Lower lobe of right lung (tissue), 2 donors: Measurements from ENCODE around the gene ZNF516. TPM values are rescaled to one million over a fixed set of nuclear protein-coding genes. Genes with fewer than 3 reads are reported as not detected.
A peak's percentile ranks its signal among the peaks of the same experiment; 100 is the strongest.

ENCODE experiments used
- ATAC-seq, 2 donors: fragments of 200-7000 bp; cut with Tn5 transposase; one replicate each; pipeline ENCODE4 v1.9.1; 2020 to 2022; ENCODE audit warnings: mild to moderate bottlenecking in 2 of 2, moderate library complexity in 2 of 2
- DNase-seq: peaks from one replicate; pipeline ENCODE4 v3.0.0-alpha.2; 2020
- H3K27ac ChIP-seq: fragments of 200-600 bp; one replicate; pipeline ENCODE4 v1.8.0; 2022
- H3K27me3 ChIP-seq: fragments of 200-600 bp; one replicate; pipeline ENCODE4 v1.8.0; 2022; ENCODE audit warnings: low read depth
- H3K36me3 ChIP-seq: fragments of 200-600 bp; one replicate; pipeline ENCODE4 v1.8.0; 2022; ENCODE audit warnings: mild to moderate bottlenecking
- H3K4me1 ChIP-seq: fragments of 200-600 bp; one replicate; pipeline ENCODE4 v1.8.0; 2022
- H3K4me3 ChIP-seq: fragments of 200-600 bp; one replicate; pipeline ENCODE4 v1.8.0; 2022; ENCODE audit warnings: mild to moderate bottlenecking
- H3K9me3 ChIP-seq: fragments of 200-600 bp; one replicate; pipeline ENCODE4 v1.8.0; 2022
- CTCF ChIP-seq: fragments of 200-600 bp; IDR thresholded peaks from one replicate; pipeline ENCODE4 v1.8.0; 2022; ENCODE audit warnings: antibody characterized with exemption, mild to moderate bottlenecking
- intact Hi-C: fragments of 100-400 bp; cut with DNase I; formaldehyde crosslinking; loops from one replicate; pipeline ENCODE4 v1.11.0; 2022
- total RNA-seq: library from RNA; stranded (reverse); fragmentation: NEBNext Ultra II Directional; extraction: Animal tissue kit (Norgen Biotek cat#: 25700); gene quantifications from one replicate; pipeline ENCODE4 v1.2.1, GENCODE V29; 2021
- donor health status: DM: no; HTN: yes; CAD: no; lungs with severe emphysema.

Gene ZNF516
- total RNA-seq, 1 donor from 2014 or later = 28.8 TPM

- DNase-seq = no peak
- H3K27me3 ChIP-seq = no peaks in the 10 kb centered on the region
- H3K27ac ChIP-seq = peak overlapping the region; percentile 60
- H3K4me1 ChIP-seq = peaks cover 21% of the 10 kb centered on the region
- H3K9me3 ChIP-seq = no peaks in the 10 kb centered on the region
- no peak for TF ChIP-seq CTCF
- H3K36me3 ChIP-seq = peaks cover 10% of the 10 kb centered on the region
- H3K4me3 ChIP-seq = no peak overlapping the region
- intact Hi-C loops = no loop called here
- no peak for ATAC-seq
These were observed 66.4 kb downstream of the ZNF516 start for GRCh38 chr18:76428396-76429261.

GRCh38 chr18:76426737-76427305 lies 68.2 kb downstream of the ZNF516 start:
- intact Hi-C loops = no loop called here
- ATAC-seq (peak; percentile 68 to 69), DNase-seq (peak; percentile 70)
- peaks cover 26% of the 10 kb centered on the region for H3K4me1 ChIP-seq
- H3K36me3 ChIP-seq = no peaks in the 10 kb centered on the region
- H3K27me3 ChIP-seq = no peaks in the 10 kb centered on the region
- no peak overlapping the region for H3K27ac ChIP-seq
- H3K4me3 ChIP-seq = no peak overlapping the region
- peak; percentile 75 for TF ChIP-seq CTCF
- no peaks in the 10 kb centered on the region for H3K9me3 ChIP-seq

GRCh38 chr18:76425146-76426131 lies 69.6 kb downstream of the ZNF516 start:
- DNase-seq (no peak), ATAC-seq (no peak)
- H3K27me3 ChIP-seq = no peaks in the 10 kb centered on the region
- H3K27ac ChIP-seq = no peak overlapping the region
- intact Hi-C loops = no loop called here
- no peaks in the 10 kb centered on the region for H3K36me3 ChIP-seq
- no peaks in the 10 kb centered on the region for H3K9me3 ChIP-seq
- no peak for TF ChIP-seq CTCF
- H3K4me3 ChIP-seq = no peak overlapping the region
- H3K4me1 ChIP-seq = peaks cover 27% of the 10 kb centered on the region

DNA sequence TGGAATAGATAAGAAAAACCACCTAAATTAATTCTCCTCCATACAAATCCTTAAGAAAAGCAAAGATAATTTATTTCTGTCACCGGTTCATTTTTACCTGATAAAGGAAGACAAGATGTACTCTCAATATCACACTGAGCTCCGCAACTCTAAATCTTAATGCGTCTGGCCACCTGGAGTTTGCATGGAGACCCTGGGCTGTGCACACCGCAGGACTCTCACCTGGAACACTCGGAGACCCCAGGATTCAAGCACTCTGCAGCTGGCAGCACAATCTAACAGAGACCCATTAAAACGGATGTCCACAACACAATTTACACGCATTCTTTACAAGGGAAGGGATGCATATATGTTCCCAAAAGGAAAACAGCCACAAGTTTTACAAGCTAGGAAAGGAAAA lies 72.2 kb downstream of the ZNF516 start:
- Histone ChIP-seq H3K9me3 (no peaks in the 10 kb centered on the region), H3K27me3 (no peaks in the 10 kb centered on the region), H3K4me1 (peaks cover 8% of the 10 kb centered on the region), H3K36me3 (no peaks in the 10 kb centered on the region), H3K27ac (no peak overlapping the region), H3K4me3 (no peak overlapping the region)
- TF ChIP-seq CTCF = no peak
- intact Hi-C loops = no loop called here
- no peak for DNase-seq
- ATAC-seq = no peak

DNA sequence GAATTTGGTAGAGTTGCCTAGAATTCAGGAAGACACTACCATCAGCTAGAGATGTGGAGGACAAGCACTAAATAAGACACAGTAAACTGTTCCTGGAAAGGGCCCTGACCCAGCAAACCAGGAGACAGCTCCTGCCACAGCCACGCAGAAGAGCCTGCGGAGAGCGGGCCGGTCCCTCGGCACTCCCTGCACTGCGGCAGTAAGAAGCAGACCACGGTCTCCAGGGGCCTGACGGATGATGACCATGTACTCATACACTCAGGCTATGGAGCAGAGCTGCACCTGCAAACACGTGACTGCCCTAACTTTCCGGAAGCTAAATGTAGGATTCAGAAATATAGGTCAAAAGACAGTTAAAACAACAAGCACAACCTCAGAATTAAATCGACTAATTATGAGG lies 72.9 kb downstream of the ZNF516 start:
- Histone ChIP-seq H3K36me3 (no peaks in the 10 kb centered on the region), H3K27me3 (no peaks in the 10 kb centered on the region), H3K9me3 (no peaks in the 10 kb centered on the region), H3K4me3 (no peak overlapping the region), H3K27ac (peak overlapping the region; percentile 54), H3K4me1 (peaks cover 12% of the 10 kb centered on the region)
- no peak for DNase-seq
- ATAC-seq = peak; percentile 57 to 69
- TF ChIP-seq CTCF = no peak
- intact Hi-C loops = no loop called here
